WTC11 (cell line): ENCODE data around the gene ENAM. TPM values are rescaled to one million over a fixed set of nuclear protein-coding genes. Genes with fewer than 3 reads are reported as not detected.
"Not testable (repeated sequence)": the region's sequence is repeated elsewhere in the genome, so short reads cannot be mapped to it uniquely, and the experiment has no call there.

Source experiments
- ATAC-seq: fragments of 200-7000 bp; cut with Tn5 transposase; 2 replicates; pipeline ENCODE4 v1.10.0; 2021; ENCODE audit warnings: mild to moderate bottlenecking, moderate library complexity
- CTCF ChIA-PET: fragments of 300-600 bp; sonication (Branson Sonifier 250); formaldehyde crosslinking; loops from one replicate; lab custom pipeline; 2021; ENCODE audit warnings: antibody characterized with exemption; lab: Charles Lee
- POLR2A ChIA-PET: fragments of 350-600 bp; sonication (Branson Sonifier 250); formaldehyde crosslinking; loops from one replicate; lab custom pipeline; 2021; ENCODE audit warnings: antibody characterized with exemption; lab: Charles Lee
- DNase-seq: peaks from one replicate; pipeline ENCODE4 v3.0.0; 2021; ENCODE audit warnings: low spot score
- H3K27ac Mint-ChIP-seq: 2 replicates; pipeline ENCODE4 v1.8.0; 2021; ENCODE audit warnings: mixed read lengths
- H3K27me3 Mint-ChIP-seq: 2 replicates; pipeline ENCODE4 v1.8.0; 2021; ENCODE audit warnings: low read depth, mild to moderate bottlenecking, moderate library complexity, mixed read lengths
- H3K36me3 Mint-ChIP-seq: 2 replicates; pipeline ENCODE4 v1.8.0; 2021; ENCODE audit warnings: mixed read lengths
- H3K4me1 Mint-ChIP-seq: 2 replicates; pipeline ENCODE4 v1.8.0; 2022; ENCODE audit warnings: mixed read lengths
- H3K4me3 Mint-ChIP-seq: 2 replicates; pipeline ENCODE4 v1.8.0; 2021; ENCODE audit warnings: mild to moderate bottlenecking, moderate library complexity, mixed read lengths
- H3K9me3 Mint-ChIP-seq: 2 replicates; pipeline ENCODE4 v1.8.0; 2021; ENCODE audit warnings: mixed read lengths
- CREB1 ChIP-seq: sonication (generic); formaldehyde crosslinking; IDR thresholded peaks from 2 replicates; pipeline ENCODE4 v1.8.0; 2023; ENCODE audit warnings: mild to moderate bottlenecking, missing genetic modification reagents
- EMX1 ChIP-seq: fragments of 250-450 bp; sonication (Bioruptor Pico); IDR thresholded peaks from 2 replicates; pipeline ENCODE4 v1.8.0; 2021; ENCODE audit warnings: mild to moderate bottlenecking
- ESRRA ChIP-seq: sonication (generic); formaldehyde crosslinking; IDR thresholded peaks from 2 replicates; pipeline ENCODE4 v1.8.1; 2022; ENCODE audit warnings: mild to moderate bottlenecking, missing genetic modification reagents, borderline replicate concordance
- GTF2I ChIP-seq: fragments of 250-450 bp; sonication (Bioruptor Pico); conservative IDR thresholded peaks from 2 replicates; pipeline ENCODE4 v1.4.0; 2021; ENCODE audit warnings: mild to moderate bottlenecking
- IRF2 ChIP-seq: sonication (generic); formaldehyde crosslinking; IDR thresholded peaks from 2 replicates; pipeline ENCODE4 v1.8.0; 2022; ENCODE audit warnings: low read depth, missing genetic modification reagents, borderline replicate concordance
- NFATC4 ChIP-seq: fragments of 250-450 bp; sonication (Bioruptor Pico); IDR thresholded peaks from 2 replicates; pipeline ENCODE4 v1.9.0; 2021; ENCODE audit warnings: mild to moderate bottlenecking
- OVOL2 ChIP-seq: fragments of 250-450 bp; sonication (Bioruptor Pico); IDR thresholded peaks from 2 replicates; pipeline ENCODE4 v1.9.0; 2021; ENCODE audit warnings: mild to moderate bottlenecking, borderline replicate concordance
- RELA ChIP-seq: sonication (generic); formaldehyde crosslinking; IDR thresholded peaks from 2 replicates; pipeline ENCODE4 v1.8.1; 2022; ENCODE audit warnings: missing genetic modification reagents, mild to moderate bottlenecking, borderline replicate concordance
- RORB ChIP-seq: fragments of 250-450 bp; sonication (Bioruptor Pico); IDR thresholded peaks from 2 replicates; pipeline ENCODE4 v1.9.0; 2021; ENCODE audit warnings: mild to moderate bottlenecking
- ZBTB21 ChIP-seq: sonication (generic); formaldehyde crosslinking; IDR thresholded peaks from 2 replicates; pipeline ENCODE4 v1.8.1; 2023; ENCODE audit warnings: mild to moderate bottlenecking, missing genetic modification reagents, borderline replicate concordance
- ZNF121 ChIP-seq: sonication (generic); formaldehyde crosslinking; IDR thresholded peaks from 2 replicates; pipeline ENCODE4 v1.8.0; 2023; ENCODE audit warnings: missing genetic modification reagents
- ZNF416 ChIP-seq: fragments of 250-450 bp; sonication (Bioruptor Pico); IDR thresholded peaks from 2 replicates; pipeline ENCODE4 v1.9.0; 2021; ENCODE audit warnings: mild to moderate bottlenecking, inconsistent platforms
- total RNA-seq: library from RNA; stranded (reverse); gene quantifications from 3 replicates; pipeline ENCODE4 v1.2.3, GENCODE V29; 2021
- TF ChIP-seq, protein P1 (sequence below): fragments of 250-450 bp; sonication (Bioruptor Pico); IDR thresholded peaks from 2 replicates; pipeline ENCODE4 v1.9.0; 2021; ENCODE audit warnings: moderate library complexity, mild to moderate bottlenecking, inconsistent platforms, borderline replicate concordance
- TF ChIP-seq, protein P2 (sequence below): sonication (generic); formaldehyde crosslinking; conservative IDR thresholded peaks from 2 replicates; pipeline ENCODE4 v1.8.1; 2023; ENCODE audit warnings: mild to moderate bottlenecking, low read depth, missing genetic modification reagents, moderate library complexity
- TF ChIP-seq, protein P3 (sequence below): sonication (generic); formaldehyde crosslinking; IDR thresholded peaks from 2 replicates; pipeline ENCODE4 v1.8.1; 2022; ENCODE audit warnings: mild to moderate bottlenecking, missing genetic modification reagents, moderate library complexity, borderline replicate concordance
- TF ChIP-seq, protein P4 (sequence below): fragments of 250-450 bp; sonication (Bioruptor Pico); IDR thresholded peaks from 2 replicates; pipeline ENCODE4 v2.1.2; 2022; ENCODE audit warnings: mild to moderate bottlenecking, moderate library complexity
- TF ChIP-seq, protein P5 (sequence below): fragments of 250-450 bp; sonication (Bioruptor Pico); IDR thresholded peaks from 2 replicates; pipeline ENCODE4 v1.9.0; 2021; ENCODE audit warnings: mild to moderate bottlenecking
- TF ChIP-seq, protein P6 (sequence below): sonication (generic); formaldehyde crosslinking; IDR thresholded peaks from 2 replicates; pipeline ENCODE4 v1.8.1; 2023; ENCODE audit warnings: mild to moderate bottlenecking, missing genetic modification reagents

ENAM gene
- total RNA-seq, 1 experiment from 2014 or later: not detected

DNA sequence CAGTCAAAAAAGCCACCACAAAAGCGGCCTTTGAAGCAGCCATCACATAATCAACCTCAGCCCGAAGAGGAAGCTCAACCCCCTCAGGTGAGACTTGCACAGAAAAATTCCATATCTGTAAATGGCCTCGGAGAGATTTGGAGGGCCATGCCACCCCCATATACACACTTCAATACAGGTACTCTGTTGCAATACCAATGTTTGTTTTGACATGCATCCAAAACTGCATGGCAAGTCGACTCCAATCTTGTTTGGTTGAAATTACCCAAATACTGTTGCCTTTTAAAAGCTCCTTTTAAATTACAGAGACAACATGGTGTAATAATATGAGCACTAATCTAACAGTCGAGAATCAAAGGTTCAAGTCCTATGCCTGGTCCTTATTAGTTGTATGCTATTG lies 5.9 kb downstream of the ENAM start:
- ATAC-seq: no peak
- Mint-ChIP-seq H3K9me3 (no peaks in the 10 kb centered on the region), H3K4me1 (no peaks in the 10 kb centered on the region), H3K27ac (no peak overlapping the region), H3K27me3 (no peaks in the 10 kb centered on the region), H3K36me3 (no peaks in the 10 kb centered on the region), H3K4me3 (no peak overlapping the region)
- ChIA-PET CTCF (no interaction called here), POLR2A (no interaction called here)
- no peak for DNase-seq
- TF ChIP-seq, protein P1, sequence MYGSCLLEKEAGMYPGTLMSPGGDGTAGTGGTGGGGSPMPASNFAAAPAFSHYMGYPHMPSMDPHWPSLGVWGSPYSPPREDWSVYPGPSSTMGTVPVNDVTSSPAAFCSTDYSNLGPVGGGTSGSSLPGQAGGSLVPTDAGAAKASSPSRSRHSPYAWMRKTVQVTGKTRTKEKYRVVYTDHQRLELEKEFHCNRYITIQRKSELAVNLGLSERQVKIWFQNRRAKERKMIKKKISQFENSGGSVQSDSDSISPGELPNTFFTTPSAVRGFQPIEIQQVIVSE (CRISPR knock-in tag): no peak
- TF ChIP-seq EMX1 (CRISPR knock-in tag) (no peak), NFATC4 (CRISPR knock-in tag) (no peak), RORB (CRISPR knock-in tag) (no peak), IRF2 (CRISPR knock-in tag) (no peak), ZNF121 (CRISPR knock-in tag) (no peak), RELA (CRISPR knock-in tag) (no peak), ESRRA (CRISPR knock-in tag) (no peak), GTF2I (CRISPR knock-in tag) (no peak)
- TF ChIP-seq, protein P2, sequence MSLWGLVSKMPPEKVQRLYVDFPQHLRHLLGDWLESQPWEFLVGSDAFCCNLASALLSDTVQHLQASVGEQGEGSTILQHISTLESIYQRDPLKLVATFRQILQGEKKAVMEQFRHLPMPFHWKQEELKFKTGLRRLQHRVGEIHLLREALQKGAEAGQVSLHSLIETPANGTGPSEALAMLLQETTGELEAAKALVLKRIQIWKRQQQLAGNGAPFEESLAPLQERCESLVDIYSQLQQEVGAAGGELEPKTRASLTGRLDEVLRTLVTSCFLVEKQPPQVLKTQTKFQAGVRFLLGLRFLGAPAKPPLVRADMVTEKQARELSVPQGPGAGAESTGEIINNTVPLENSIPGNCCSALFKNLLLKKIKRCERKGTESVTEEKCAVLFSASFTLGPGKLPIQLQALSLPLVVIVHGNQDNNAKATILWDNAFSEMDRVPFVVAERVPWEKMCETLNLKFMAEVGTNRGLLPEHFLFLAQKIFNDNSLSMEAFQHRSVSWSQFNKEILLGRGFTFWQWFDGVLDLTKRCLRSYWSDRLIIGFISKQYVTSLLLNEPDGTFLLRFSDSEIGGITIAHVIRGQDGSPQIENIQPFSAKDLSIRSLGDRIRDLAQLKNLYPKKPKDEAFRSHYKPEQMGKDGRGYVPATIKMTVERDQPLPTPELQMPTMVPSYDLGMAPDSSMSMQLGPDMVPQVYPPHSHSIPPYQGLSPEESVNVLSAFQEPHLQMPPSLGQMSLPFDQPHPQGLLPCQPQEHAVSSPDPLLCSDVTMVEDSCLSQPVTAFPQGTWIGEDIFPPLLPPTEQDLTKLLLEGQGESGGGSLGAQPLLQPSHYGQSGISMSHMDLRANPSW (CRISPR knock-in tag): no peak

DNA sequence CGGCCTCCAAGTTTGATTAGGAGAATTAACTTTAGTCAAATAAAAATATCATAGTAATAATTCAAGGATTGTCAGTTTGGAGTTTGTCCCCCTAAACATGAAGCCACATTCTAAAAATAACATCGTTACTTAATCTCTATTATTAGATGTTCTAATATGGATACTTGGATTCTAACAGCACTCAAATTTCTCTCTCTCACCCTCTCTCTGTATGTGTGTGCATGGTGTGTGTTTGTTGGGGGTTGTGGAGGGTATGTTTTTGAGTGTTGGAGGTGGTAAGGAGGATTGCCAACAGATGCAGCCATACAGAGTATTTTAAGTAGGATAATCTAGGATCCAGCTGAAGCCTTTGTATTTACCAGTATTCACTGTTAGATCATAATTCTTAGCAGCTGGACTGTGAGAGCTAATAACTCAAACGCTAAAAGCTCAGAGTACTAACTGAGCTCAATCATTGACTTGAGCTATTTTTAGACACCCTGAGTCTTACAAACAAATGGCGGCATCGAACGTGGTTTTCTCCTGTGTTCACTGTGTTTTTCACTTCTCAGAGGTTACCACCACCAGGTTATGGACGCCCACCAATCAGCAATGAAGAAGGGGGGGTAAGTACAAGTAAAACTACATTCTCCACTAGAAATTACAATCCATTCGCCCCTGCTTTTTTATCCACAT lies 8.8 kb downstream of the ENAM start:
- TF ChIP-seq ZNF416: no peak
- no peak for TF ChIP-seq CREB1
- TF ChIP-seq OVOL2 (CRISPR knock-in tag): no peak
- ATAC-seq (no peak), DNase-seq (no peak)
- Mint-ChIP-seq H3K4me3 (no peak overlapping the region), H3K27ac (no peak overlapping the region), H3K36me3 (no peaks in the 10 kb centered on the region), H3K9me3 (peaks cover 8% of the 10 kb centered on the region; the same call in 1 of the 2 replicates), H3K27me3 (no peaks in the 10 kb centered on the region), H3K4me1 (no peaks in the 10 kb centered on the region)
- ChIA-PET POLR2A (no interaction called here), CTCF (no interaction called here)

DNA sequence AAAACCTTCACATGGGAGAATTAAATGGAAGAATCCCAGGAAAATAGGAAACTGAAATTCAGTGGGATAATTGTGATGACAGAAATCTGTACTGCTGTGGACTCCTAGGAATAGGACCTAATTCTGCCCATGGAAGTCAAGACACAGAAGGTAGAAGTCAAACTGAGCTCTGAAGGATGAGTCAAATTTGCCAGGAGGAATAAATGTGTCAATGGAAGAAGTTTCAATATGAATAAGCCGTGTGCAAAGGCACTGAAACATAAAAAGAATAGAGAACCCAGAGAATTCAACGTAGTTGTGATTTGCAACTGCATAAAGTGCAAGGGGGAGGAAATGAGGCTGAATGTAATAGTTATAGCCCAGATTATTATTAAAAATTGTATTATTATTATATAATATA lies 11.6 kb downstream of the ENAM start:
- H3K27me3 Mint-ChIP-seq: no peaks in the 10 kb centered on the region
- no peaks in the 10 kb centered on the region for H3K4me1 Mint-ChIP-seq
- ChIA-PET POLR2A (no interaction called here), CTCF (no interaction called here)
- peaks cover 8% of the 10 kb centered on the region; the same call in 1 of the 2 replicates for H3K9me3 Mint-ChIP-seq
- H3K36me3 Mint-ChIP-seq: no peaks in the 10 kb centered on the region
- TF ChIP-seq, protein P3, sequence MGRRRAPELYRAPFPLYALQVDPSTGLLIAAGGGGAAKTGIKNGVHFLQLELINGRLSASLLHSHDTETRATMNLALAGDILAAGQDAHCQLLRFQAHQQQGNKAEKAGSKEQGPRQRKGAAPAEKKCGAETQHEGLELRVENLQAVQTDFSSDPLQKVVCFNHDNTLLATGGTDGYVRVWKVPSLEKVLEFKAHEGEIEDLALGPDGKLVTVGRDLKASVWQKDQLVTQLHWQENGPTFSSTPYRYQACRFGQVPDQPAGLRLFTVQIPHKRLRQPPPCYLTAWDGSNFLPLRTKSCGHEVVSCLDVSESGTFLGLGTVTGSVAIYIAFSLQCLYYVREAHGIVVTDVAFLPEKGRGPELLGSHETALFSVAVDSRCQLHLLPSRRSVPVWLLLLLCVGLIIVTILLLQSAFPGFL: no peak
- TF ChIP-seq ZBTB21 (CRISPR knock-in tag) (no peak), IRF2 (CRISPR knock-in tag) (no peak), RORB (CRISPR knock-in tag) (no peak), ZNF416 (no peak)
- TF ChIP-seq, protein P4, sequence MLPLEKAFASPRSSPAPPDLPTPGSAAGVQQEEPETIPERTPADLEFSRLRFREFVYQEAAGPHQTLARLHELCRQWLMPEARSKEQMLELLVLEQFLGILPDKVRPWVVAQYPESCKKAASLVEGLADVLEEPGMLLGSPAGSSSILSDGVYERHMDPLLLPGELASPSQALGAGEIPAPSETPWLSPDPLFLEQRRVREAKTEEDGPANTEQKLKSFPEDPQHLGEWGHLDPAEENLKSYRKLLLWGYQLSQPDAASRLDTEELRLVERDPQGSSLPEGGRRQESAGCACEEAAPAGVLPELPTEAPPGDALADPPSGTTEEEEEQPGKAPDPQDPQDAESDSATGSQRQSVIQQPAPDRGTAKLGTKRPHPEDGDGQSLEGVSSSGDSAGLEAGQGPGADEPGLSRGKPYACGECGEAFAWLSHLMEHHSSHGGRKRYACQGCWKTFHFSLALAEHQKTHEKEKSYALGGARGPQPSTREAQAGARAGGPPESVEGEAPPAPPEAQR: no peak
- TF ChIP-seq, protein P5, sequence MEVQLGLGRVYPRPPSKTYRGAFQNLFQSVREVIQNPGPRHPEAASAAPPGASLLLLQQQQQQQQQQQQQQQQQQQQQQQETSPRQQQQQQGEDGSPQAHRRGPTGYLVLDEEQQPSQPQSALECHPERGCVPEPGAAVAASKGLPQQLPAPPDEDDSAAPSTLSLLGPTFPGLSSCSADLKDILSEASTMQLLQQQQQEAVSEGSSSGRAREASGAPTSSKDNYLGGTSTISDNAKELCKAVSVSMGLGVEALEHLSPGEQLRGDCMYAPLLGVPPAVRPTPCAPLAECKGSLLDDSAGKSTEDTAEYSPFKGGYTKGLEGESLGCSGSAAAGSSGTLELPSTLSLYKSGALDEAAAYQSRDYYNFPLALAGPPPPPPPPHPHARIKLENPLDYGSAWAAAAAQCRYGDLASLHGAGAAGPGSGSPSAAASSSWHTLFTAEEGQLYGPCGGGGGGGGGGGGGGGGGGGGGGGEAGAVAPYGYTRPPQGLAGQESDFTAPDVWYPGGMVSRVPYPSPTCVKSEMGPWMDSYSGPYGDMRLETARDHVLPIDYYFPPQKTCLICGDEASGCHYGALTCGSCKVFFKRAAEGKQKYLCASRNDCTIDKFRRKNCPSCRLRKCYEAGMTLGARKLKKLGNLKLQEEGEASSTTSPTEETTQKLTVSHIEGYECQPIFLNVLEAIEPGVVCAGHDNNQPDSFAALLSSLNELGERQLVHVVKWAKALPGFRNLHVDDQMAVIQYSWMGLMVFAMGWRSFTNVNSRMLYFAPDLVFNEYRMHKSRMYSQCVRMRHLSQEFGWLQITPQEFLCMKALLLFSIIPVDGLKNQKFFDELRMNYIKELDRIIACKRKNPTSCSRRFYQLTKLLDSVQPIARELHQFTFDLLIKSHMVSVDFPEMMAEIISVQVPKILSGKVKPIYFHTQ (CRISPR knock-in tag): no peak
- TF ChIP-seq, protein P6, sequence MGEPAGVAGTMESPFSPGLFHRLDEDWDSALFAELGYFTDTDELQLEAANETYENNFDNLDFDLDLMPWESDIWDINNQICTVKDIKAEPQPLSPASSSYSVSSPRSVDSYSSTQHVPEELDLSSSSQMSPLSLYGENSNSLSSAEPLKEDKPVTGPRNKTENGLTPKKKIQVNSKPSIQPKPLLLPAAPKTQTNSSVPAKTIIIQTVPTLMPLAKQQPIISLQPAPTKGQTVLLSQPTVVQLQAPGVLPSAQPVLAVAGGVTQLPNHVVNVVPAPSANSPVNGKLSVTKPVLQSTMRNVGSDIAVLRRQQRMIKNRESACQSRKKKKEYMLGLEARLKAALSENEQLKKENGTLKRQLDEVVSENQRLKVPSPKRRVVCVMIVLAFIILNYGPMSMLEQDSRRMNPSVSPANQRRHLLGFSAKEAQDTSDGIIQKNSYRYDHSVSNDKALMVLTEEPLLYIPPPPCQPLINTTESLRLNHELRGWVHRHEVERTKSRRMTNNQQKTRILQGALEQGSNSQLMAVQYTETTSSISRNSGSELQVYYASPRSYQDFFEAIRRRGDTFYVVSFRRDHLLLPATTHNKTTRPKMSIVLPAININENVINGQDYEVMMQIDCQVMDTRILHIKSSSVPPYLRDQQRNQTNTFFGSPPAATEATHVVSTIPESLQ (CRISPR knock-in tag): no peak
- no peak for ATAC-seq
- H3K27ac Mint-ChIP-seq: no peak overlapping the region
- no peak for DNase-seq
- H3K4me3 Mint-ChIP-seq: no peak overlapping the region

DNA sequence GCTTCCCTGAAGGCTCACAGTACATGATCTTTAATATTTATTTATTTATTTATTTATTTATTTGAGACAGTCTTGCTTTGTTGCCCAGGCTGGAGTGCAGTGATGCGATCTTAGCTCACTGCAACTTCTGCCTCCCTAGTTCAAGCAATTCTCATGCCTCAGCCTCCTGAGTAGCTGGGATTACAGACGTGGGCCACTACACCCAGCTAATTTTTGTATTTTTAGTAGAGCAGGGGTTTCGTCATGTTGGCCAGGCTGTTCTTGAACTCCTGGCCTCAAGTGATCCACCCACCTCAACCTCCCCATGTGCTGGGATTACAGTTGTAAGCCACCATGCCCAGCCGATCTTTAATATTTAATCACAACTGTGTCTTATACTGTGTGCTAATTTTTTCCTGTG lies 22.2 kb downstream of the ENAM start:
- H3K4me1 Mint-ChIP-seq, H3K27ac Mint-ChIP-seq, ATAC-seq, CTCF ChIA-PET, DNase-seq, H3K27me3 Mint-ChIP-seq, POLR2A ChIA-PET, H3K4me3 Mint-ChIP-seq, H3K9me3 Mint-ChIP-seq, H3K36me3 Mint-ChIP-seq: not testable (repeated sequence)
